Stimulated activated CD4-positive, alpha-beta T cell treated with anti-CD3 and anti-CD28 coated beads, TNF-alpha, amount 100 ng/mL, for 1 hour (primary cell): Measurements from ENCODE around the gene SRGAP2.
"Not testable (repeated sequence)": the region's sequence is repeated elsewhere in the genome, so short reads cannot be mapped to it uniquely, and the experiment has no call there.

Source experiments
- DNase-seq, 3 donors: peaks; one replicate each; pipeline ENCODE4 v3.0.0-alpha.2; 2020; ENCODE audit warnings: low read depth in 3 of 3, low spot score in 1 of 3

Gene SRGAP2

DNA sequence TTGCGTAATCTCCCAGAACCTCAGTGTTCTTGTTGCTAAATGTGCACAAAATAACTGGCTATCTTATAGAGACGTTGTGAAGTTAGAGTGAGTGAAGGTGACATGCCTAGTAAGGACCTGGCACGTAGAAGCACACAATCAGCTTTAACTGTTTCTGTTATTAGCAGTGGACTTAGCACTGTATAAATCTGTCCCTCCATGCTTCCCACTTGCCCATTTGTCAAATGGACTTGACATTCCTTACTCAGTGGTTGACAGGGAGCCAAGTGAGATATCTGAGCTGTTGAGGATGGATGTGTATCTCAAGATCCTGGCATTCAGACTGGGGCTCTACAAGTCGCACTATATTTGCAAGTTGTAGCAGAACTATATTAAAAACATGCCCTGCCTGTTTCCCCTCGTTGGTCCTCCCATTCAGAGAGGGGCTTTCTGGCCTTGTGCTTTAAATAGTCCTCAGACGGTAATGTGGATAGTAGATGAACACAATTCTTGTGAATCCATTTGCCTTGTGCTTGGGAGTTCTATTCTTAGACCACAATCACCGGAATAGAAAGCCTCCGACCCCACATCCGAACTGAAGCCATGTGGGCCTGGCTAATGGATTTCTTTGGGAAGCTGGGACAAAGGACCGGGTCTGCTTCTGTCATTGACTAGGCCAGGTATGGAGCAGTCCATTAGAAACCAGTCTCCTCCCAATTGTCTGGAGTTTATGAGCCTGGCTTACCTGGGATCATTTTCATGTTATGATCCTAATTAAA, 43.0 kb downstream of the SRGAP2 start:
- not testable (repeated sequence) for DNase-seq

DNA sequence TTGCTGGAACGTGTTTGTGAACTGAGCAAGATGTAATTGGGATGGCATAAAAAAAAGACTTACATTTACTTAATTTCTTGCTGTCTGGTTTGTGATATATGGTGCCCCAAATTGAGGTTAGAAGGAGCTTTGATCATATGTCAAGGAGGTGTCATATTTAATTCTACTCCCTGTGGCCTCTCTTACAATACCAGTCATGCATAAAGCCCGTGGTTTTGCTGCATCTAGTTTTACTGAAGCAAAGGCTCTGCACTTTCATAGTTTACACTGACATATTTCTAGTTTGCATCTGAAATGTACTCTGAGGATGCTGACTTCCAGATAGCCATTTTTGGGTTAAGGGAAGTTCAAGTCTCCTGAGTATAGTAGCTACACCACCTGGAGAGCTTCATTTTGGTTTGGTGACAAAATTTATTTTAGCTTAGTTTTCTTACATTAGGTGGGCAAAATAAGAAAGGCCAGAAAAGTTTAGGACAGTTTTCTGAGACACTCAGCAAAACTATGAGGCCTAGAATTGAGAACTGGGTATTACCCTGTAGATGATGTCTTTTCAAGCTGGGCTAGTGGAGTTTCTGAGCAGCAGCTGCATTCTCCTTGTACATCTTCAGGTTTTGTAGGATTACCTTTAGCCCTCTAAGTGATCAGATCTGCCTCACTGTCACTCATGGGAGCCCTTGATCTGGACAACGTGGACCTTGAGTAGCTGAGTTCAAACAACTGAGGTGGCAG, 47.8 kb downstream of the SRGAP2 start:
- not testable (repeated sequence) for DNase-seq

DNA sequence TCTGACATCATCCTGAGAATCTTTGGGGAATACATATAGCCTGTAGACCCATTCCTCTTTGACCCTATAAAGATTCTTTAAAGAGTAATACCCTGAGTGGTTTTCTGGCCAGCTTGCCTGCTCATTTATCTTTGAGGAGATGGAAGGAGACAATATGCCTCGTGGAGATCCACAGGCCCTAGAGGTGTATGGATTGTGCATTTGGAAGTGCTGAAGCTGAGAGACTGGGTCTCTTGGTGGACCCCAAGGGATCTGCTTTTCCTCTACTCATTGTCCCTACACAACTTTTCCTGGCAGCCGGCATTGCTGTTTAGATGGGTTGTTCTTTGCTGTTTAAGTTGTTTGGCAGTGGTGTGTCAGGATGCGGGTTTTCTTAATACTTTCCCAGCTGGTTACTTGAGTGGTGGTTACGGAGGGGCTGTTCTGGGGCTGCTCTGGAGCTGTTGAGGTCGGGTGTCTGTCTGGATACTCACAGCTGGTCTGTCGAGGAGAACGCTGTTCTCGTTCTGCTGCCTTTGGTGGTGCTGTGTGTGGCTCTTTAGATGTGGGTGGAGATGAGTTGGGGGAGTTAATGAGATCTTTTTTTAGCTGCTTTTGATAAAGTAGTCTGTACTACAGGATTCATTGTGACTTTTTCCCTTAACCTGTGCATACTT, 49.5 kb downstream of the SRGAP2 start:
- DNase-seq = not testable (repeated sequence)
